Measurements from ENCODE around the gene TACC3. TPM values are rescaled to one million over a fixed set of nuclear protein-coding genes. Genes with fewer than 3 reads are reported as not detected.

TACC3 gene
- total and polyA plus RNA-seq, 2 of the 8 experiments (the other 6 are each of a cell fraction or from before 2014, with no cell fraction given) = 73.8 to 148 TPM

GRCh38 chr4:1756893-1757779, 35.8 kb downstream of the TACC3 start:
- no peak overlapping the region for H3K4ac ChIP-seq (replicated peaks; ENCODE audit: insufficient read length, low read depth, low read length)
- FAIRE-seq (no peak), DNase-seq (ENCODE audit: low read depth in 1 of 2, low spot score in 2 of 2) (no peak)
- 0 out of 2 replicates have a peak overlapping the region, but pooled peaks have one; percentile 17 for H2BK12ac ChIP-seq (ENCODE audit: low read depth, low read length)
- 85% methylated on average over 14 of the region's 20 CpGs; no CpG with 5 or more reads in 1 of the 2 experiments for WGBS, 2 experiments (ENCODE audit: extremely low coverage in 1 of 2, insufficient coverage in 1 of 2, insufficient read length in 1 of 2, insufficient replicate concordance in 2 of 2, low coverage in 1 of 2, low lambda C conversion rate in 2 of 2, missing lambda C conversion rate in 1 of 2)
- no peak overlapping the region for H2BK120ac ChIP-seq (replicated peaks; ENCODE audit: low read depth, low read length)
- H2BK20ac ChIP-seq (ENCODE audit: low read length) = no peak overlapping the region
- no peak overlapping the region for H4K5ac ChIP-seq (ENCODE audit: insufficient read length, low read depth, low read length)
- ChIA-PET CTCF (ENCODE audit: partially characterized antibody) (interaction anchor here (52.9 to 71.2 kb wide), 2 partner anchors 8 to 32 kb away, joined by 2507 read pairs; partner anchors contain the start of gene FGFR3), POLR2A (ENCODE audit: partially characterized antibody) (interaction anchor here (0.9 to 1.2 kb wide), 4 partner anchors 9 to 49 kb away, joined by 3 to 4 read pairs (median 3); no protein-coding TSS in a partner anchor)
- no peaks in the 10 kb centered on the region for H3K9me3 ChIP-seq (ENCODE audit: insufficient read depth in 2 of 2, low read depth in 1 of 2, low read length in 1 of 2)
- H3K9ac ChIP-seq (replicated peaks in 1 of 4; ENCODE audit: extremely low read depth in 1 of 4, low read depth in 3 of 4, low read length in 3 of 4) = no peak overlapping the region
- H2AFZ ChIP-seq (ENCODE audit: low read length) = no peak overlapping the region
- no peak overlapping the region for H2AK5ac ChIP-seq (ENCODE audit: low read depth, low read length)
- H4K91ac ChIP-seq (replicated peaks; ENCODE audit: insufficient read length, low read length) = no peak overlapping the region
- no peak overlapping the region for H3K14ac ChIP-seq (ENCODE audit: insufficient read length)
- H3K56ac ChIP-seq (replicated peaks; ENCODE audit: insufficient read length, low read depth, low read length) = no peak overlapping the region
- H3K4me3 ChIP-seq (ENCODE audit: extremely low read depth in 1 of 4, insufficient read depth in 2 of 4, low read depth in 3 of 4, low read length in 4 of 4) = no peak overlapping the region
- H3K18ac ChIP-seq (ENCODE audit: extremely low read depth, low read length) = no peak overlapping the region
- H4K20me1 ChIP-seq (replicated peaks in 1 of 2; ENCODE audit: control insufficient read depth in 1 of 2, insufficient read depth in 2 of 2, low read length in 2 of 2) = no peaks in the 10 kb centered on the region
- H3K79me1 ChIP-seq (ENCODE audit: low read depth, low read length) = no peaks in the 10 kb centered on the region
- H4K8ac ChIP-seq (ENCODE audit: extremely low read depth, insufficient read depth, low read length) = no peak overlapping the region
- no peaks in the 10 kb centered on the region for H3K36me3 ChIP-seq (ENCODE audit: control insufficient read depth in 2 of 4, insufficient read depth in 4 of 4, low read length in 3 of 4)
- H3K79me2 ChIP-seq (ENCODE audit: control insufficient read depth in 1 of 2, insufficient read depth in 2 of 2, low read length in 2 of 2) = no peaks in the 10 kb centered on the region
- H3K27me3 ChIP-seq (replicated peaks in 1 of 4; ENCODE audit: control insufficient read depth in 3 of 4, extremely low read depth in 1 of 4, insufficient read depth in 3 of 4, low read length in 3 of 4) = no peaks in the 10 kb centered on the region
- H3K27ac ChIP-seq (ENCODE audit: low read depth, low read length) = no peak overlapping the region
- no peak overlapping the region for H2BK15ac ChIP-seq (ENCODE audit: low read length)
- no peak overlapping the region for H3K4me2 ChIP-seq (ENCODE audit: insufficient read depth in 1 of 2, low read depth in 2 of 2, low read length in 2 of 2)
- H3K23me2 ChIP-seq (ENCODE audit: low read depth, low read length) = no peaks in the 10 kb centered on the region
- H3K23ac ChIP-seq (ENCODE audit: insufficient read length) = no peak overlapping the region
- H3K4me1 ChIP-seq (replicated peaks in 1 of 4; ENCODE audit: control insufficient read depth in 3 of 4, insufficient read depth in 4 of 4, low read length in 3 of 4) = peaks cover 0 to 11% (median 5%) of the 10 kb centered on the region in 4 experiments; a peak in 4 of 7 replicates
- no peak overlapping the region for H2BK5ac ChIP-seq (ENCODE audit: low read depth, low read length)
- TF ChIP-seq RAD21 (IDR thresholded peaks at IDR 0.05 in 1 of 2, conservative IDR thresholded peaks at IDR 0.05 in 1 of 2; ENCODE audit: low read depth in 2 of 2, low read length in 2 of 2) = no peak
- no peak for TF ChIP-seq KDM4A (IDR thresholded peaks at IDR 0.05; ENCODE audit: low read depth, low read length, severe bottlenecking)
- TF ChIP-seq, protein P1, sequence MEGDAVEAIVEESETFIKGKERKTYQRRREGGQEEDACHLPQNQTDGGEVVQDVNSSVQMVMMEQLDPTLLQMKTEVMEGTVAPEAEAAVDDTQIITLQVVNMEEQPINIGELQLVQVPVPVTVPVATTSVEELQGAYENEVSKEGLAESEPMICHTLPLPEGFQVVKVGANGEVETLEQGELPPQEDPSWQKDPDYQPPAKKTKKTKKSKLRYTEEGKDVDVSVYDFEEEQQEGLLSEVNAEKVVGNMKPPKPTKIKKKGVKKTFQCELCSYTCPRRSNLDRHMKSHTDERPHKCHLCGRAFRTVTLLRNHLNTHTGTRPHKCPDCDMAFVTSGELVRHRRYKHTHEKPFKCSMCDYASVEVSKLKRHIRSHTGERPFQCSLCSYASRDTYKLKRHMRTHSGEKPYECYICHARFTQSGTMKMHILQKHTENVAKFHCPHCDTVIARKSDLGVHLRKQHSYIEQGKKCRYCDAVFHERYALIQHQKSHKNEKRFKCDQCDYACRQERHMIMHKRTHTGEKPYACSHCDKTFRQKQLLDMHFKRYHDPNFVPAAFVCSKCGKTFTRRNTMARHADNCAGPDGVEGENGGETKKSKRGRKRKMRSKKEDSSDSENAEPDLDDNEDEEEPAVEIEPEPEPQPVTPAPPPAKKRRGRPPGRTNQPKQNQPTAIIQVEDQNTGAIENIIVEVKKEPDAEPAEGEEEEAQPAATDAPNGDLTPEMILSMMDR (IDR thresholded peaks at IDR 0.05; ENCODE audit: control extremely low read depth in 1 of 3, insufficient read depth in 1 of 3, low read depth in 1 of 3, low read length in 3 of 3) = no peak
- no peak for TF ChIP-seq GTF2F1 (IDR thresholded peaks at IDR 0.05; ENCODE audit: borderline replicate concordance, low read depth, low read length)
- no peak for TF ChIP-seq CBX8 (IDR thresholded peaks at IDR 0.05; ENCODE audit: borderline replicate concordance, low read depth, low read length)
- TF ChIP-seq TCF12 (IDR thresholded peaks at IDR 0.05; ENCODE audit: low read depth, low read length) = no peak
- no peak for TF ChIP-seq RBBP5 (IDR thresholded peaks at IDR 0.05; ENCODE audit: borderline replicate concordance, low read depth, low read length)
- no peak for TF ChIP-seq SUZ12 (IDR thresholded peaks at IDR 0.05; ENCODE audit: low read length)
